Suprapubic skin (tissue), 3 donors: Measurements from ENCODE around the gene SERF1A.
"Not testable (repeated sequence)": the region's sequence is repeated elsewhere in the genome, so short reads cannot be mapped to it uniquely, and the experiment has no call there.

ENCODE experiments used
- EP300 ChIP-seq: sonication (generic); formaldehyde crosslinking; IDR thresholded peaks from one replicate; pipeline ENCODE4 v1.6.1; 2017; ENCODE audit warnings: antibody characterized with exemption
- TF ChIP-seq, protein P1 (sequence below), 2 donors: fragments of 200-600 bp in 1 of 2; fragments of 450-650 bp in 1 of 2; sonication (generic) in 1 of 2; IDR thresholded peaks; one replicate each; pipeline ENCODE4 v1.5.1; 2016 to 2019; ENCODE audit warnings: antibody characterized with exemption in 2 of 2, mild to moderate bottlenecking in 1 of 2, moderate library complexity in 1 of 2

DNA sequence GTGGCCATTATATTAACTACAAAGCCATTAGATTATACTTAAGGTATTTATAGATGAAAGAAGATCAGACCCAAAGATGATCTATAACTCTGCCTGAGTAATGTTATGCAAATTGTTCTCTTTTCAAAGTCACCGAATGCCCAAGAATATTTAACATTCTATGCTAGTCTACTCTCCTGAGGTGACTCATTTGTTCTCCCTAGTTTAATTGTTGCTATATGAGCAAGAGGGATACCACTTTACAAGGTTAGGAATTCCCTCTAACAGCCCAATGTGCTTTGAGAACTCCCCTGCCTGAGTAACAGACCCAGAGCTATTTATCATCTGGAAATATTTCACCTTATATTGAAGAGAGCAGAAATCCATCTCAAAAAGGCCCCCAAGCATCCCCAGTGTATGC, 29.8 kb upstream of the SERF1A start:
- TF ChIP-seq, protein P1, sequence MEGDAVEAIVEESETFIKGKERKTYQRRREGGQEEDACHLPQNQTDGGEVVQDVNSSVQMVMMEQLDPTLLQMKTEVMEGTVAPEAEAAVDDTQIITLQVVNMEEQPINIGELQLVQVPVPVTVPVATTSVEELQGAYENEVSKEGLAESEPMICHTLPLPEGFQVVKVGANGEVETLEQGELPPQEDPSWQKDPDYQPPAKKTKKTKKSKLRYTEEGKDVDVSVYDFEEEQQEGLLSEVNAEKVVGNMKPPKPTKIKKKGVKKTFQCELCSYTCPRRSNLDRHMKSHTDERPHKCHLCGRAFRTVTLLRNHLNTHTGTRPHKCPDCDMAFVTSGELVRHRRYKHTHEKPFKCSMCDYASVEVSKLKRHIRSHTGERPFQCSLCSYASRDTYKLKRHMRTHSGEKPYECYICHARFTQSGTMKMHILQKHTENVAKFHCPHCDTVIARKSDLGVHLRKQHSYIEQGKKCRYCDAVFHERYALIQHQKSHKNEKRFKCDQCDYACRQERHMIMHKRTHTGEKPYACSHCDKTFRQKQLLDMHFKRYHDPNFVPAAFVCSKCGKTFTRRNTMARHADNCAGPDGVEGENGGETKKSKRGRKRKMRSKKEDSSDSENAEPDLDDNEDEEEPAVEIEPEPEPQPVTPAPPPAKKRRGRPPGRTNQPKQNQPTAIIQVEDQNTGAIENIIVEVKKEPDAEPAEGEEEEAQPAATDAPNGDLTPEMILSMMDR (IDR thresholded peaks at IDR 0.05), result not testable (repeated sequence)
- TF ChIP-seq EP300, result not testable (repeated sequence)
